CD4-positive, alpha-beta T cell treated with Interleukin-17A for 1 hour (primary cell): ENCODE data around the gene PDK2.
A peak's percentile ranks its signal among the peaks of the same experiment; 100 is the strongest.

ENCODE experiments used
- DNase-seq: peaks from one replicate; pipeline ENCODE4 v3.0.0-alpha.2; 2020

The PDK2 gene

GRCh38 chr17:50120475-50121253 is 25.5 kb downstream of the PDK2 start:
- DNase-seq: no peak

- DNase-seq: no peak
Measured at GRCh38 chr17:50122945-50123344, 27.8 kb downstream of the PDK2 start.

GRCh38 chr17:50123649-50124349 is 28.6 kb downstream of the PDK2 start:
- DNase-seq: no peak

- DNase-seq: no peak
Measured at GRCh38 chr17:50125420-50125997, 30.4 kb downstream of the PDK2 start.

GRCh38 chr17:50127697-50128361 is 32.7 kb downstream of the PDK2 start:
- no peak for DNase-seq

GRCh38 chr17:50128441-50129352 is 33.5 kb downstream of the PDK2 start:
- DNase-seq: no peak

- DNase-seq: no peak
Measured at GRCh38 chr17:50129353-50129727, 34.2 kb downstream of the PDK2 start.

GRCh38 chr17:50129728-50130558 is 34.8 kb downstream of the PDK2 start, which contains the start of gene SAMD14:
Gene SAMD14, minus strand, starts transcription at chr17:50130160. Its CDS starts 5,201 bp downstream, at chr17:50124959.
- DNase-seq: peak; percentile 70

GRCh38 chr17:50130559-50131305 is 35.6 kb downstream of the PDK2 start:
- DNase-seq: no peak

GRCh38 chr17:50132104-50132794 is 37.1 kb downstream of the PDK2 start:
- no peak for DNase-seq

GRCh38 chr17:50133028-50133768 is 38.0 kb downstream of the PDK2 start:
- DNase-seq: no peak

- no peak for DNase-seq
Measured at GRCh38 chr17:50133769-50134099, 38.6 kb downstream of the PDK2 start.

GRCh38 chr17:50134206-50135110 is 39.3 kb downstream of the PDK2 start:
- no peak for DNase-seq

GRCh38 chr17:50135316-50136095 is 40.4 kb downstream of the PDK2 start:
- no peak for DNase-seq

- no peak for DNase-seq
Measured at GRCh38 chr17:50136096-50136687, 41.0 kb downstream of the PDK2 start.

GRCh38 chr17:50137042-50137441 is 41.9 kb downstream of the PDK2 start:
- no peak for DNase-seq

- no peak for DNase-seq
Measured at GRCh38 chr17:50139185-50139783, 44.1 kb downstream of the PDK2 start.
